Activated T-cell treated with anti-CD3 and anti-CD28 coated beads, Interleukin-2, amount 50 U/mL, for 1 hour (primary cell): ENCODE results near the gene GFOD1.
"Not testable (repeated sequence)": the region's sequence is repeated elsewhere in the genome, so short reads cannot be mapped to it uniquely, and the experiment has no call there.

ENCODE experiments used
- DNase-seq: peaks from one replicate; pipeline ENCODE4 v3.0.0-alpha.2; 2020

Gene GFOD1

DNA sequence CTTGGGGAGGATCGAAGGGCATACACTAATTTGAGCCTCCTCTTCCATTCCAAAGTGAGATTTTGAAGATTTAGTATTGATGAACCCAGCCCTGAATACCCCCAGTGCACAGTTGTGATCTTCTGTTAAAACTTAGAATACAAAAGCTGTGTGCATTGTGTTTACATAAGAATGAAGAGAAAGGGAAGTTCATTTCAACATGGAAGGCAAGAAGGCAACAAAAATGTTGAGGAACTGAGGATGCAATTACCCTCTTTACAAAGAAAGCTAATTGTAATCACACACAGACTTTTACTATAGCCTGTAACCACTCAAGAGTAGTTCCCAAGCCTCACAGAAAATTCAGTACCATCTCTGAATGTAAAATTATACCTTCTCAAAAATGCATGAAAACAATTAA lies 49.3 kb downstream of the GFOD1 start:
- no peak for DNase-seq

- no peak for DNase-seq
Observed at GRCh38 chr6:13437218-13437996, 50.0 kb downstream of the GFOD1 start.

GRCh38 chr6:13436399-13437217 lies 50.8 kb downstream of the GFOD1 start:
- no peak for DNase-seq

GRCh38 chr6:13435477-13436246 lies 51.7 kb downstream of the GFOD1 start:
- no peak for DNase-seq

GRCh38 chr6:13434777-13435176 lies 52.6 kb downstream of the GFOD1 start:
- DNase-seq, result no peak

- not testable (repeated sequence) for DNase-seq
Observed at GRCh38 chr6:13434135-13434775, 53.1 kb downstream of the GFOD1 start.

DNA sequence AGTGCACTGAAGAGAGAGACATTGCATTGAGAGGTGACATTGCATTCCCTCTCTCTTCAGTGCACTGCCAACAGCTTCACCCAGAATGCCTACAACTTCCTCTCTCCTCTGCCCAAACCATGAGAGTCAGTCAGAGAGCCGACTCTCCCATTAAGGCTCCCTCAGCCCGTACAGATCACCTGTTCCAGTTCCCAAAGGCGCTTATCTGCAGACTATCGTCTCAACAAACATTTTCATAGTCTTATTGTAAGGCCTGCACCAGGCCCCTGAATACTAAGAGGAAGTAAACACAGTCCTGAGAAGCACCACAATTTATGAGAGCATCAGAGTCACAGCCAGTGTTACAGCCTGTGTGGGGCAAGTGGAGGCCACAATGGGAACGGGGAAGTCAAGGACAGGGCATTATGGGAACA lies 53.7 kb downstream of the GFOD1 start:
- DNase-seq, result no peak

DNA sequence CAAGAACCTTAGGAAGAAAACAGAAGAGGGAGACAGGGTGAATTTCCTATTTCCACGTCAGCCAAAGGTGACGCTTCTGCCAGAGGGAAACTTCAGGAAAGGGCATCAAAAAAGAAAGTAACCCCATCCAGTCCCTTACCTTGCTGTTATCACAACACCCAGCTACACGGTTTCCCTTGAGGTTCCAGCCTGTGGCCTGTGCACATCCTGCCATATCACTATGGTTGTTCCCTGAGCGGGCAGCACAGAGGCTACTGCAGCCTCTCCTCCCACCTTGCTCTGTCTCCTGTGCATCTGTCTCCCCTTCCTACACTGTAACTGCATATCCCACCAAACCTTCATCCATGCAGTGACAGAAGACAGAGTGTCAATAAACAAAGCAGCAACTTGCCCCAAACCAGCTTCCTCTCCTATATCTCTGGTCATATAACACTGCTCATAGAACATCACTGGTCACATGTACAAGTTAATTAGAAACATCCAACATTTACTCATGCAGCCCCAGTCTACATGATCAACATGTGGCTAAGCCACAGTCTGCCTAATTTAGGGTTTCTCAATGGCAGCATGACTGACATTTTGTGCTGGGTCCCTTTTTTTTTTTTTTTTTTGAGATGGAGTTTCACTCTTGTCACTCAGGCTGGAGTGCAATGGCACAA lies 54.7 kb downstream of the GFOD1 start:
- DNase-seq, result no peak

DNA sequence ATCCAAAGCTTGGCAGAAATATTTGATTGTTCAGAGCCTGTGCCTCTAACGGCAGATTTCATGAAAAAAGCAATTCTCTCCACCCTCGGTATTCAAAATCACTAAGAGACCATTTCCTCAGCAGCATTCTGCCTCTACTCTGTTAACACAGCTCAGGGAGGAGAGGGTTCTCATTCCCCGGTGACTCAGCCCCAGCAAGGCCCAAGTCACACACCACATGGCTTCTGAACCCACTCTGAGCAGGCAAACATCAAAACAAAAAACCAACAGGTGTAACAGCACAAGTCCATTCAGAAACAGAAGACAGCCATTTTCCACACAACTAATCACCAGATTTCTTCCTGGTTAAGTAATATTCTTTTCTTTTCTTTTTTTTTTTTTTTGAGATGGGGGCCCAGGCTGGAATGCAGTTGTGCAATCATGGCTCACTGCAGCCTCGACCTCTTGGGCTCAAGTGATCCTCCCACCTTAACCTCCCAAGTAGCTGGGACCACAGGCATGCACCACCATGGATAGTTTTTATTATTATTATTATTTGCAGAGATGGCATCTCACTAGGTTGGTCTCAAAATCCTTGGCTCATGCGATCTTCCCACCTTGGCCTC lies 55.4 kb downstream of the GFOD1 start:
- no peak for DNase-seq

GRCh38 chr6:13431059-13431656 lies 56.2 kb downstream of the GFOD1 start:
- no peak for DNase-seq

GRCh38 chr6:13429406-13429753 lies 58.0 kb downstream of the GFOD1 start:
- DNase-seq, result no peak

DNA sequence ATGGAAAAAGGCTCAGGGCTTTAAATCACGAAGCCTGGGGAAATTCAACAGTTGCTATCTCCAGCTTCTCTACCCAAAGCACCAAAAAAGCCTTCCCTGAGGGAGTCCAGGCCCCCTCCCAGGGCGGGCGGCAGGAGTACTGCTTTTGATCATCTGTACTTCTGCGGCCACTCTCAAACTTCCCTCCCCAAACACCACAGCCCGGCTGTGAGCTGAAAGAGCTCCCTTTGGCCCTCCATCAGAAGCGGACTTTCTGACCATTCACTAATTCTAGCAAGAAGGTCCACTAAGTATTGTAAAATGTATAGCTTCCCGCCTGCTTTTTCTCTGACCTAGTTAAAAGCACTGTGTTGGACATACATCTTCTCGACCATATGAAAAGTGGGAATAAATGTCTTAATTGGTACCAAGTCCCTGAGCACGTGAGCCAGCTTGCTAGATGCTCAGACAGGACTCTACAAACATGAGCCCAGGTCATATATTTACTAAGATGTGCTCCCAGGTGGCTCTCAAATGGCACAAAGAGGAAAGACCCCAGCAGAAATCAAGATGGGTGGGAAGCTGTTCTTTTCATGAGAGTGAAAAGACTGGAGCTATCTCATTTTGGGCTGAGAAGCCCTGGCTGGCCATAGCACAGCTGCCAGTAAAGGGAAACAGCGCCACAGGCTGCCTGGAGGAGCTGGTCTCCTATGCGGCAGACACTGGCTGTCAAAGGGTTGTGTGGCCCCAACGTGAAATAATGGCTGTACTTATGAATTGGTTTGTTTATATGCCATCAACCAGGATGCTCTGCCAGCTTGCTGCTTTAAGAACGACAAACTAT lies 58.6 kb downstream of the GFOD1 start:
- no peak for DNase-seq

GRCh38 chr6:13427801-13428582 lies 59.4 kb downstream of the GFOD1 start:
- peak; percentile 71 for DNase-seq

- no peak for DNase-seq
Observed at GRCh38 chr6:13427316-13427715, 60.1 kb downstream of the GFOD1 start.

DNA sequence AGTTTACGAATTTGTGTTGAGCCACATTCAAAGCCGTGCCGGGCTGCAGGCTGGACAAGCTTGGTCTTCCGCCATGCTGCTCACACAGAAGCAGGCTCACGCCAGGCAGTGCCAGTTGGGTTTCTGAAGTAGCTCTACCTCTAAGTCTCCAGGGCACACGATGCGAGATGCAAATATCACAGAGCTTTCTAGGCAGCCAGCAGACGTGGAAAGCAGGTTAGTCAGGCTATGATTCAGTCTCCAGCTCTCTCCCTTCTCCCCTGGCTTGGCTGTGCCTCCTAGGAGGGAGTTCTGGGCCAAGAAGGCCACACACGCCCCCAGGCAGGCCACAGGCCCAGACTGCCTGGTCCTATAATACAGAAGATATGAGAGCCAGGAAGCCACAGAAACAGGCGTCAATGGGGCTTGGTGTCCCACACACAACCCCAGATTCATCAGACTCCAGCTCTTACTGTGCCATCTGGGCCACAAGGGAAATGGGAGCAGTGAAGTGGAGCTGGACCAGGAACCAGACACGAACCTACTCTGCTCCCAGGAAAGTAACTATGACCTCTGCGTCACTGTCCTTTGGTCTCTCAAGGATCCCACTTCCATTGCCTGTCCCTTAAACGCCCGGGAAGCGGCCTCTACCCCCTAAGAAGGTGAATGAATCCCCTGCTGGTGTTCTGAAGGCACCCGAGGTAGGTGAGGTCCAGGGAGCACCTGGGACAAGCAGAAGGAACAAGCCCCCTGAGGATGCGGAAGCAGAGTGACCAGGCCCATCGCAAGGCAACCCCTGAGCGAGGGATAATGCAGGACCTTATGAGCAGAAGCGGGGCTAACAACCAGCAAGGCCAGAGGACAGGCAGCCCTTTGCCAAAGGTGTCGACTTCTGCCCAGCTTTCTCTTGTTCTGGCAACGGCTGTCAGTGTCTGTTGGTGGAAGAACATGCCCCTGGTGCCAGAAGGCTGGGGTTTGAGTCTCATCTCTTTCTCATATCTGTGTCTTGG lies 61.2 kb downstream of the GFOD1 start:
- DNase-seq, result no peak

- no peak for DNase-seq
Observed at GRCh38 chr6:13425270-13425873, 62.0 kb downstream of the GFOD1 start.

GRCh38 chr6:13423252-13423651 lies 64.1 kb downstream of the GFOD1 start:
- DNase-seq, result no peak

GRCh38 chr6:13422681-13423221 lies 64.6 kb downstream of the GFOD1 start:
- no peak for DNase-seq
